Body of pancreas (tissue), 4 donors: ENCODE data around the gene ROBO2.

Experiments used
- CTCF ChIP-seq, 7 experiments: fragments of 450-650 bp in 4 of 7; fragments of 200-600 bp in 3 of 7; sonication (generic) in 3 of 7; IDR thresholded peaks; one replicate each; pipeline ENCODE4 v1.5.1; 2016 to 2019; ENCODE audit warnings: antibody characterized with exemption in 7 of 7
- POLR2A ChIP-seq, 3 donors: fragments of 450-650 bp; IDR thresholded peaks; one replicate each; pipeline ENCODE4 v1.6.1; 2016; ENCODE audit warnings: antibody characterized with exemption in 3 of 3, mild to moderate bottlenecking in 2 of 3

- TF ChIP-seq CTCF (IDR thresholded peaks at IDR 0.05) (no peak), POLR2A (IDR thresholded peaks at IDR 0.05) (no peak)
These were observed 632.1 kb downstream of the ROBO2 start for GRCh38 chr3:77672016-77672415.
